GM19043 (cell line): Measurements from ENCODE around the gene PTPRM.

ENCODE experiments used
- ATAC-seq: cut with Tn5 transposase; IDR thresholded peaks from one replicate; pipeline ENCODE4 v1.9.1; 2021; ENCODE audit warnings: low read depth; ENCODE audit not compliant: unreplicated experiment

The PTPRM gene

GRCh38 chr18:7921938-7922587 lies 354.9 kb downstream of the PTPRM start:
- no peak for ATAC-seq

- ATAC-seq = no peak
These were observed 356.0 kb downstream of the PTPRM start for GRCh38 chr18:7923105-7923504.

DNA sequence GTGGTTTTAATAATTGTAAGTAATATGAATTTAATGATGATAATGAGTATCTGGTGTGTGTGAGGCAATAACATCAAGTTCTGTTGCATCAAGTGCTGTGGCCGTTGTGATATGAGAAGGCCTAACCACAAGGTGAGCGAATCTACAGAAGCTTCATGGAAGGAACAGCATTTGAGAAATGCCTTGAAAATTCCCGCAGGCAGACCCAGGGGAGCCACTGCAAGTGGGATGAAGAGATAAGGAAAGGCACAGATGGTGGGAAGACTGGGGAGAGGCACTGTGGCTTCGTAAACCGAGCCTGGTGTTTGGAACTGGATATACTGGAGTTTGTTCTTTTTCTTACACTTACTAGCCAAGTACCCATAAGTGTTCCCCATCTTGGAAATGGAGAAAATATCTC lies 357.5 kb downstream of the PTPRM start:
- no peak for ATAC-seq

DNA sequence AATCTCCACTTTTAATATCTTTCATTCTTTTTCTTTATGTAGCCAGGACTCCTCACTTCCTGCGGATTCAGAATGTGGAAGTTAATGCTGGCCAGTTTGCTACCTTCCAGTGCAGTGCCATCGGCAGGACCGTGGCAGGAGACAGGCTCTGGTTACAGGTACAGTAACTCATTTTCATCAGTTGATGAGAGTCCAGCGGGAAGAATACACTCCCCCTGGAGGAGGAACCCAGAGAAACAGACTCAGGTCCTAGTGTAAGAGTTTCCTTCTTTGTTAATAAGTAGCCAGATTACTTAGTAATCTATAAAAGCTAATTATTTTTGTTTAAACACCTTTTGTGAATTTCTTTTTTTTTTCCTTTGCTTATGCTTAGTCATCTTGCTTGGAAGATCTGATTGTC lies 359.4 kb downstream of the PTPRM start:
- no peak for ATAC-seq

- no peak for ATAC-seq
These were observed 360.0 kb downstream of the PTPRM start for GRCh38 chr18:7927119-7927518.

GRCh38 chr18:7931763-7932162 lies 364.6 kb downstream of the PTPRM start:
- no peak for ATAC-seq

DNA sequence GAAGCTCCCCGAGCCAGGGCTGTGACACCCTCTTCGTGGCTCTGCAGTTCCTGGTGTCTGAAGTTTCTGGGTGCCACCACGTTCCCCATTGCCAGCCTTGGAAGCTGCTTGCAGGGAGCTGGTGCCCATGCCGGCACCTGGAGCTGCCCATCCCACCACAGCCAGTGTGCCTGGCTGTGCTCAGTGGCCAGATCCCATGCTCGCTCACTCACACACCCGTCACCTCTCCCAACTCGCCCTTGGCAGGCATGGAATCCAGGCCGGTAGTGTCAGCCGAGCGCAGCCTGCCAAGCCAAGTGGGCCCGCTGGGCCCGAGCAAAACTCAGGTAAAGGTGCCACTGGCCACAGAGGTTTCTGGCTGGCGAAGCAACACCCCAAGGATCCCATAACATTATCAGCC lies 370.2 kb downstream of the PTPRM start:
- no peak for ATAC-seq

- no peak for ATAC-seq
These were observed 372.4 kb downstream of the PTPRM start for GRCh38 chr18:7939521-7939920.

- no peak for ATAC-seq
These were observed 373.3 kb downstream of the PTPRM start for GRCh38 chr18:7940379-7940778.

DNA sequence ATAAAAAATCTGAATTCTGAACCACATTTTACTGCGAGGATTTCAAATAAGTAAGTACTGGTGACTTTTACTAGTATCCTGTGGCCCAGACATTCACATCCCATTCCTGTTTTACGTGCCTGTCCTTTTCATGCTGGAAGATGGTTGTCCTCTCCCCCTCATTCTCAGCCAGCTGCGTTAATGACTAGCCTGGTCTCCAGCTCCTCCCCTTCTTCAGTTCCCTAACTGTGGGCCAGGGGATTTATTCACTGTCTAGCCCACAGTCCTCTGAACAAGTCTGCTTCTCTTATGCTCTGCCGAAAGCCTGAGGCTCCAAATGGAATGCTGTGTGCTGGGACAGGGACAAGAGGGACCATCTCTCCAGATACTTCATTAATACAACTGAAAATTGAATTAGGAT lies 373.9 kb downstream of the PTPRM start:
- ATAC-seq = no peak

DNA sequence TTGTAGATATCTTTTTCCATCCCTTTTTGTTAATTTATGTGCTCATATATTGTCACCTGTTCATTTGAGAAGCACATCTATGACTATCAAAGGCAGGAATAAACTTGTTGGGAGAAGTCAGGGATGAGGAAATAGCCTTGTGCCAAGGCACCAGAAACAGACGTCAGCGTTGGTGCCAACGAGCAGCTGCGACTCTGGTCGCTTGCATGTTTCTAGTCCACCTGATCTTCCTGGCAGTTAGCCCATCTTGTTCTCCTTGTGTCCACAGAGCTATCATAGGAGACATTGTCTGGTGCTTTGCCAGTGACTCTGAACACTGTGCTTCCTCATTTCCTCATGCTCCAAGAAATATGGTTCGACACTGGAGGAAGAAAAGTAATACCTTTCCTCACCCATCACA lies 374.4 kb downstream of the PTPRM start:
- ATAC-seq = no peak

GRCh38 chr18:7945882-7946281 lies 378.8 kb downstream of the PTPRM start:
- no peak for ATAC-seq

DNA sequence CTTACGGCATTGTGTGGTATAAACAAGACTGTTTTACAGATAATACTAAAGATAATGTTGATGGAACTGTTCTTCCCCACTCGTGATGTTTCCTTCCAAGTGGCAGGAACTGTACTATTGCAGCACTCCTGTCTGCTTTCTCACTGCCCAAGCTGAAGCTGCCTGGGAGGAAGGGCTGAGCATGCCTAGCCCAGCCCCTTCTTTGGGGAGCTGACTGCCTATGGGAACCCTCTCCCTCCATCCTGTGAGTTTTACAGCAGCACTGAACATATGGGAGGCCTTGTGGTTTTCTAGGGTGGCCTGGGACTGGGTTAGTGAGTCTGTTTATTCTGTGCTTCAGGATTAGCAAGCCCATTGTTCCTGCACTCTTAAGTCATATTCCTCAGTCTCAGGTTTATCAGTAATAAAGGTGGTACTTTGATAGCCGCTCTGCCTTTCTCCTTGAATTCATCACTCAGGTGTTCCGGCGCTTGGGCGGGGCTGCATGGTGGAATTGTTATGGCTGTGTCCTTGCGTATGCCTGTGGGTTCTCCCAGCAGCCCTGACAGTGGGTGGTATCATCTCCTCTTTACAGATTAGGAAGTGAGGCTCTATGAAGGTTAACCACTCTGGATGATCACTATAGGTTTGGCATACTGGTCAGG lies 379.7 kb downstream of the PTPRM start:
- no peak for ATAC-seq

GRCh38 chr18:7950380-7951136 lies 383.4 kb downstream of the PTPRM start:
- no peak for ATAC-seq

GRCh38 chr18:7953095-7953958 lies 386.2 kb downstream of the PTPRM start:
- ATAC-seq = no peak

- no peak for ATAC-seq
These were observed 387.1 kb downstream of the PTPRM start for GRCh38 chr18:7954238-7954637.

DNA sequence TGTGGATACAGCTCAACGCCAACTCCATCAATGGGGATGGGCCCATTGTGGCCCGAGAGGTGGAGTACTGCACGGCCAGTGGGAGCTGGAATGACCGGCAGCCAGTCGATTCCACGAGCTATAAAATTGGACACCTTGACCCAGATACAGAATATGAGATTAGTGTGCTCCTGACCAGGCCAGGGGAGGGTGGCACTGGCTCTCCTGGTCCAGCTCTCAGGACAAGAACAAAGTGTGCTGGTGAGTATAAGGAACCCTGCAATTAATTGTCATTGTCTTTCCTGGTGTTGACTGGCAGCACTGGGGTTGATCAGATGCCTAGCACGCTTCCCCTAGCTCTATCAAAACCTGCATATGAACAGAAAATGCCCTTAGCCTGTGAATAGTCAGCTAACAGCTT lies 388.1 kb downstream of the PTPRM start:
- no peak for ATAC-seq

- ATAC-seq = no peak
These were observed 390.2 kb downstream of the PTPRM start for GRCh38 chr18:7957297-7957696.

- no peak for ATAC-seq
These were observed 391.2 kb downstream of the PTPRM start for GRCh38 chr18:7958081-7958896.

DNA sequence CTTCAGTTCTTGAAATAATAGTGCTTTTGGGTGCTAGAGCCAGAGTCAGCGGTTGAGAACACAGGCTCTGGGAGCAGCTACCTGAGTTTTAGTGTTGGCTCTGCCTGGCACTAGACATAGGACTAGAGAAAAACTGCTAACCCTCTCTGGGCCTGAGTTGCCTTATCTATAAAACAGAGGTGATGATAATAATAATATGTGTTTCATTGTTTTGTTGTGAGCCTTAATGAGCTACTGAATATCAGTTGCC lies 391.7 kb downstream of the PTPRM start:
- ATAC-seq = no peak
